K562 (cell line): ENCODE measurements around the gene HAUS5. TPM values are rescaled to one million over a fixed set of nuclear protein-coding genes. Genes with fewer than 3 reads are reported as not detected.

Experiments
- ATAC-seq: fragments of 200-7000 bp; cut with Tn5 transposase; 3 replicates; pipeline ENCODE4 v1.9.1; 2020; ENCODE audit warnings: moderate library complexity
- BruUV-seq: library from RNA; stranded (reverse); fragments of 400-500 nt; replicated peaks from 2 replicates; lab custom pipeline; 2021; lab: Mats Ljungman, UMichigan
- CTCF ChIA-PET: fragments of 300-600 bp; formaldehyde crosslinking; extraction: SDS; loops from one replicate; lab custom pipeline; 2021; ENCODE audit warnings: low intra/inter-chr PET ratio; lab: Yijun Ruan, JAX
- POLR2A ChIA-PET: fragments of 300-600, 350-650 bp; sonication (Branson Sonifier 250); formaldehyde crosslinking; extraction: SDS; loops from one replicate; lab custom pipeline; 2021; ENCODE audit warnings: antibody characterized with exemption, inconsistent platforms; lab: Yijun Ruan, JAX
- DNase-seq, 4 experiments: peaks; one replicate each; pipeline versions ENCODE4 v3.0.0 to v3.0.0-alpha.2; 2011 to 2018; ENCODE audit warnings: low spot score in 3 of 4, mixed read lengths in 3 of 4; ENCODE audit errors: extremely low read depth in 1 of 4
- FAIRE-seq: peaks from 2 replicates; lab custom pipeline; 2011; peaks lifted over from hg19 to GRCh38; lab: Jason Lieb, UNC
- H2AFZ ChIP-seq: 2 replicates; pipeline ENCODE4 v1.6.0; 2011; ENCODE audit warnings: low read depth, low read length, control low read depth, inconsistent platforms
- H3K27ac ChIP-seq: fragments of 200-600 bp; 3 replicates; pipeline ENCODE4 v1.8.0; 2011; ENCODE audit warnings: low read depth, mild to moderate bottlenecking, control low read depth, inconsistent platforms, low read length, moderate library complexity, mixed read lengths; ENCODE audit errors: extremely low read depth
- H3K27me3 ChIP-seq, 2 experiments: fragments of 300-600 bp in 1 of 2; 2 replicates in 1 of 2; 3 replicates in 1 of 2; pipeline versions ENCODE4 v1.6.0 to v1.8.0; 2011; ENCODE audit warnings: inconsistent platforms in 2 of 2, low read length in 2 of 2, mild to moderate bottlenecking in 1 of 2, mixed read lengths in 1 of 2, moderate library complexity in 1 of 2; ENCODE audit not compliant: control insufficient read depth in 2 of 2, insufficient read depth in 2 of 2
- H3K36me3 ChIP-seq: fragments of 300-600 bp; 3 replicates; pipeline ENCODE4 v1.8.0; 2011; ENCODE audit warnings: mild to moderate bottlenecking, low read length, inconsistent platforms; ENCODE audit not compliant: control insufficient read depth, insufficient read depth
- H3K4me1 ChIP-seq, 2 experiments: fragments of 200-600 bp in 1 of 2; replicated peaks in 1 of 2; 2 replicates in 1 of 2; 3 replicates in 1 of 2; pipeline versions ENCODE4 v1.5.1 to v1.8.0; 2011; ENCODE audit warnings: inconsistent platforms in 2 of 2, low read length in 2 of 2, mild to moderate bottlenecking in 1 of 2, mixed read lengths in 1 of 2, moderate library complexity in 1 of 2; ENCODE audit not compliant: control insufficient read depth in 2 of 2, insufficient read depth in 2 of 2
- H3K4me2 ChIP-seq: 2 replicates; pipeline ENCODE4 v1.6.1; 2011; ENCODE audit warnings: low read length, control low read depth, inconsistent platforms, mixed read lengths; ENCODE audit not compliant: insufficient read depth
- H3K4me3 ChIP-seq: fragments of 200-600 bp; sonication (generic), shearing (Covaris generic); 2 replicates; pipeline ENCODE4 v1.5.1; 2016; ENCODE audit warnings: control low read depth, inconsistent platforms
- H3K79me2 ChIP-seq: fragments of 200-600 bp; 3 replicates; pipeline ENCODE4 v1.8.0; 2011; ENCODE audit warnings: low read length, inconsistent platforms; ENCODE audit not compliant: control insufficient read depth, insufficient read depth
- H3K9ac ChIP-seq, 2 experiments: 2 replicates each; pipeline versions ENCODE4 v1.6.0 to v1.6.1; 2011; ENCODE audit warnings: low read depth in 2 of 2, low read length in 2 of 2, control low read depth in 1 of 2, inconsistent platforms in 1 of 2, mild to moderate bottlenecking in 1 of 2, mixed read lengths in 1 of 2; ENCODE audit not compliant: insufficient read depth in 1 of 2
- H3K9me1 ChIP-seq: one replicate; pipeline ENCODE4 v1.6.0; 2011; ENCODE audit warnings: inconsistent platforms, mild to moderate bottlenecking, low read length, moderate library complexity; ENCODE audit not compliant: control insufficient read depth, insufficient read depth
- H3K9me3 ChIP-seq: replicated peaks from 2 replicates; pipeline ENCODE4 v1.5.1; 2011; ENCODE audit warnings: low read depth, low read length, inconsistent platforms; ENCODE audit not compliant: control insufficient read depth, insufficient read depth
- H4K20me1 ChIP-seq: replicated peaks from 2 replicates; pipeline ENCODE4 v1.6.1; 2011; ENCODE audit warnings: low read length, inconsistent platforms, mixed read lengths; ENCODE audit not compliant: control insufficient read depth, insufficient read depth
- EHMT2 ChIP-seq: fragments of 450-650 bp; IDR thresholded peaks from 2 replicates; pipeline ENCODE4 v1.6.1; 2018; ENCODE audit warnings: antibody characterized with exemption
- ETS2 ChIP-seq: IDR thresholded peaks from 2 replicates; pipeline ENCODE4 v1.6.1; 2016; ENCODE audit warnings: borderline replicate concordance, missing genetic modification characterization, mild to moderate bottlenecking, moderate library complexity, missing compliant biosample characterization; ENCODE audit not compliant: poor library complexity, severe bottlenecking
- HDAC3 ChIP-seq: fragments of 450-650 bp; IDR thresholded peaks from 2 replicates; pipeline ENCODE4 v1.6.1; 2018; ENCODE audit warnings: borderline replicate concordance, mild to moderate bottlenecking, moderate library complexity; ENCODE audit not compliant: partially characterized antibody
- ILF3 ChIP-seq: fragments of 450-650 bp; IDR thresholded peaks from 2 replicates; pipeline ENCODE4 v1.6.1; 2018; ENCODE audit warnings: antibody characterized with exemption, mild to moderate bottlenecking, moderate library complexity, borderline replicate concordance
- MCM7 ChIP-seq, 2 experiments: fragments of 450-650 bp; IDR thresholded peaks; 2 replicates each; pipeline ENCODE4 v1.6.1; 2016 to 2018
- NCOR1 ChIP-seq: fragments of 450-650 bp; IDR thresholded peaks from 2 replicates; pipeline ENCODE4 v1.6.1; 2016; ENCODE audit warnings: mild to moderate bottlenecking, moderate library complexity
- POLR2G ChIP-seq: fragments of 200-400 bp; formaldehyde crosslinking; IDR thresholded peaks from 2 replicates; pipeline ENCODE4 v1.6.1; 2017; ENCODE audit warnings: low read depth, mild to moderate bottlenecking, antibody characterized with exemption, low read length, moderate library complexity
- SRSF1 ChIP-seq: fragments of 200-400 bp; formaldehyde crosslinking; IDR thresholded peaks from 2 replicates; pipeline ENCODE4 v1.6.1; 2017; ENCODE audit warnings: mild to moderate bottlenecking, low read depth, low read length, moderate library complexity
- XRCC3 ChIP-seq: fragments of 450-650 bp; IDR thresholded peaks from 2 replicates; pipeline ENCODE4 v1.6.1; 2017; ENCODE audit warnings: mild to moderate bottlenecking, moderate library complexity
- XRCC4 ChIP-seq: IDR thresholded peaks from one replicate; pipeline ENCODE4 v1.6.1; 2011; ENCODE audit not compliant: insufficient read depth, insufficient read length; ENCODE audit errors: extremely low read depth
- XRCC5 ChIP-seq: fragments of 200-400 bp; formaldehyde crosslinking; IDR thresholded peaks from 2 replicates; pipeline ENCODE4 v1.6.1; 2017; ENCODE audit warnings: low read depth, mild to moderate bottlenecking, low read length
- WGBS: fragments of 100-300 bp; shearing (Covaris generic); methylation state at CpG from one replicate; pipeline ENCODE4 v1.1.6; 2016; ENCODE audit warnings: low coverage, mixed read lengths; ENCODE audit not compliant: insufficient coverage; ENCODE audit errors: missing lambda C conversion rate; 5-methylcytosine and 5-hydroxymethylcytosine counted together
- in situ Hi-C: fragments of 300-500 bp; cut with MboI; formaldehyde crosslinking; loops from 4 replicates; pipeline ENCODE4 v1.15.0; 2018; ENCODE audit warnings: inconsistent platforms, mixed read lengths
- intact Hi-C: fragments of 100-400 bp; cut with micrococcal nuclease; formaldehyde crosslinking; loops from 2 replicates; pipeline ENCODE4 v1.14.2; 2022
- polyA plus RNA-seq, 8 experiments: library from polyadenylated mRNA; depleted of rRNA in 4 of 8; stranded (reverse) in 5 of 8; unstranded in 3 of 8; fragments of >200 nt; fragmentation: Nextera tagmentation in 2 of 8; fragmentation: Illumina TruSeq in 1 of 8; extraction: Ambion mirVana in 2 of 8; extraction: Trizol in 1 of 8; gene quantifications; 2 replicates each; pipeline versions ENCODE4 v1.2.1 to v1.2.3, GENCODE V29; 2011 to 2014; ENCODE audit warnings: inconsistent platforms in 1 of 8, missing spikeins in 1 of 8
- total RNA-seq, 7 experiments: library from RNA; depleted of rRNA in 6 of 7; stranded (reverse); fragments of >200 nt in 6 of 7; fragmentation: Illumina TruSeq in 2 of 7; extraction: Trizol in 2 of 7; gene quantifications; 2 replicates each; pipeline versions ENCODE4 v1.2.1 to v1.2.3, GENCODE V29; 2011 to 2021; ENCODE audit warnings: low replicate concordance in 1 of 7
- TF ChIP-seq, protein P1 (sequence below): sonication (generic); formaldehyde crosslinking; IDR thresholded peaks from 2 replicates; pipeline ENCODE4 v1.8.0; 2022; ENCODE audit warnings: mild to moderate bottlenecking, missing genetic modification reagents

HAUS5 gene
- total and polyA plus RNA-seq, 9 of the 15 experiments (the other 6 are each of a cell fraction or from before 2014, with no cell fraction given): 3.5 to 41.3 (median 14.2) TPM

DNA sequence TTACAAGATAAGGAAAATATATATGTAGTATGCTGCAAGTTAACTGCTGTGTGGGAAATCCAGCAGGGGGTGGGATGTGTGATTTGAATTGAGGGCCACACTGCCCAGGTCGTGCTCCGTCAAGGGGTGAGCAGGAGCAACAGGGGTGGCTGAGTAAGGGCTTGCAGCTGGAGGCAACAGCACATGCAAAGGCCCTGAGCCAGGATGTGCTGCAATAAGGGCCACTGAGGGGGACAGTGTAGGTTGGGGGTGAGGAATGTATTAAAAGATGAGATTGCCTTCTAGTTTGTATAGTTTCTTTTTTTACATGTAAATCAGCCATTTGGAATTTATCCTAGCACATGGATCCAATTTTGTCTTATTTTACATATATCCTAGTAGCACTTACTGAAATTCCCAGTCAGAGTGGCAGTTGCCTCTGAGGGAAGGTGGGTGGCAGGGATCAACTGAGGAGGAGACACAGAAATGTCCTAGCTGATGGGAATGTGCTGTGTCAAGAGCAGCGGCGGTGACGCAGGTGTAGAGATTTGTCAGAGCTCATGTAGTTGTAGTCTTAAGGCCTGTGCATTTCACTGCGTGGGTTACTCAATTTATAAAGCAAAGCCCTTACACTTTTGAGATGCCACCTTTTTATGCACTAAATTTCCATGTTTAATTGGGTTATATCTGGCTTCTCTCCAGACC is 10.9 kb downstream of the HAUS5 start:
- Histone ChIP-seq H3K79me2 (no peaks in the 10 kb centered on the region), H3K9ac (0 out of 4 replicates have a peak overlapping the region, but pooled peaks of 1 of the 2 experiments have one; percentile 48), H2AFZ (no peak overlapping the region), H3K27ac (no peak overlapping the region), H3K27me3 (no peaks in the 10 kb centered on the region), H3K9me1 (no peaks in the 10 kb centered on the region), H3K4me1 (peaks cover 0 to 32% of the 10 kb centered on the region in 2 experiments; a peak in 2 of 5 replicates), H3K9me3 (no peaks in the 10 kb centered on the region), H4K20me1 (no peaks in the 10 kb centered on the region), H3K36me3 (peaks cover 18% of the 10 kb centered on the region; the same call in 2 of the 3 replicates), H3K4me2 (no peak overlapping the region), H3K4me3 (no peak overlapping the region)
- in situ Hi-C loops (no loop called here), intact Hi-C loops (no loop called here)
- peak; percentile 42 for FAIRE-seq
- no peak; the same call in 2 of the 3 replicates for ATAC-seq
- TF ChIP-seq MCM7 (IDR thresholded peaks at IDR 0.05) (no peak), EHMT2 (no peak), XRCC5 (no peak), HDAC3 (no peak), XRCC3 (no peak), POLR2G (no peak), ILF3 (no peak), SRSF1 (no peak), XRCC4 (no peak), ETS2 (tag) (no peak), NCOR1 (no peak)
- TF ChIP-seq, protein P1, sequence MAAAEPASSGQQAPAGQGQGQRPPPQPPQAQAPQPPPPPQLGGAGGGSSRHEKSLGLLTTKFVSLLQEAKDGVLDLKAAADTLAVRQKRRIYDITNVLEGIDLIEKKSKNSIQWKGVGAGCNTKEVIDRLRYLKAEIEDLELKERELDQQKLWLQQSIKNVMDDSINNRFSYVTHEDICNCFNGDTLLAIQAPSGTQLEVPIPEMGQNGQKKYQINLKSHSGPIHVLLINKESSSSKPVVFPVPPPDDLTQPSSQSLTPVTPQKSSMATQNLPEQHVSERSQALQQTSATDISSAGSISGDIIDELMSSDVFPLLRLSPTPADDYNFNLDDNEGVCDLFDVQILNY (CRISPR knock-in tag): no peak
- WGBS: 80% methylated on average over 6 of the region's 6 CpGs
- ChIA-PET POLR2A (interaction anchor here (0.8 to 1.9 kb wide), 5 partner anchors 9 to 75 kb away, joined by 3 to 5 read pairs (median 4); partner anchors contain the start of gene HAUS5), CTCF (no interaction called here)
- TSS peak; percentile 40 for BruUV-seq
- no peak for DNase-seq
